Epithelial cell of prostate (primary cell): ENCODE measurements around the gene PIP5K1B.

Experiments used
- DNase-seq: peaks from one replicate; pipeline ENCODE4 v3.0.0-alpha.2; 2011; ENCODE audit warnings: low read depth, low spot score
- H3K27ac ChIP-seq: fragments of 450-650 bp; 2 replicates; pipeline ENCODE4 v1.5.1; 2017; ENCODE audit warnings: mild to moderate bottlenecking

The PIP5K1B gene

GRCh38 chr9:69003051-69003450 lies 298.0 kb downstream of the PIP5K1B start:
- no peak overlapping the region for H3K27ac ChIP-seq
- no peak for DNase-seq

- no peak overlapping the region for H3K27ac ChIP-seq
- DNase-seq: no peak
Measured at GRCh38 chr9:69004836-69005235, 299.8 kb downstream of the PIP5K1B start.

DNA sequence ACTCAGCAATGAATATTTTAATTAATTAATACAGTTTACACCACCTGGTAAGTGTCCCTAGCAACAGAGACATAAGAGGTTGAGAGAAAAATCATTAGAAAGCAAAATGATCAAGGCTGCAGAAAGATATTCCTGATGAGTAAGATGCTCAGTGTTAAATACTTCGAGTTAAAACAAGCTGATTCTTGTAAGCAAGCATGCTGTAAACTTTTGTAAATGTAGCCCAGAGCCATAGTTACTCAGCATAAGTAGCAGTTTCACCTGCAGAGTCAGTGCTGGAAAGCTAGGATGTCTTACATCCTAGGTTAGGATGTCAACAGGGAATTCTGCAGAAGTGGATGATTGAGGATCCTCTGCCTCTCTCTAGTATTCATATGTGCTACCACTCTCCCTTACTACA lies 304.7 kb downstream of the PIP5K1B start:
- peak; percentile 52 for DNase-seq

GRCh38 chr9:69012696-69013381 lies 307.8 kb downstream of the PIP5K1B start:
- no peak overlapping the region for H3K27ac ChIP-seq
- DNase-seq: no peak

More for the DNA sequence above, 304.7 kb downstream of the PIP5K1B start:
- no peak overlapping the region for H3K27ac ChIP-seq

GRCh38 chr9:69013382-69013727 lies 308.3 kb downstream of the PIP5K1B start:
- H3K27ac ChIP-seq: no peak overlapping the region
- no peak for DNase-seq

- H3K27ac ChIP-seq: no peak within 1 kb of the TSS
- DNase-seq: no peak
Measured at GRCh38 chr9:69014013-69014412, 309.0 kb downstream of the PIP5K1B start, which contains the start of gene PRKACG. PRKACG (minus strand) TSS chr9:69014113; CDS start chr9:69014092, 21 bp downstream.

- no peak for DNase-seq
- H3K27ac ChIP-seq: no peak overlapping the region
Measured at GRCh38 chr9:69016191-69017096, 311.4 kb downstream of the PIP5K1B start.

GRCh38 chr9:69018737-69019136 lies 313.7 kb downstream of the PIP5K1B start:
- H3K27ac ChIP-seq: no peak overlapping the region
- no peak for DNase-seq

- H3K27ac ChIP-seq: no peak overlapping the region
- no peak for DNase-seq
Measured at GRCh38 chr9:69019808-69020207, 314.8 kb downstream of the PIP5K1B start.

DNA sequence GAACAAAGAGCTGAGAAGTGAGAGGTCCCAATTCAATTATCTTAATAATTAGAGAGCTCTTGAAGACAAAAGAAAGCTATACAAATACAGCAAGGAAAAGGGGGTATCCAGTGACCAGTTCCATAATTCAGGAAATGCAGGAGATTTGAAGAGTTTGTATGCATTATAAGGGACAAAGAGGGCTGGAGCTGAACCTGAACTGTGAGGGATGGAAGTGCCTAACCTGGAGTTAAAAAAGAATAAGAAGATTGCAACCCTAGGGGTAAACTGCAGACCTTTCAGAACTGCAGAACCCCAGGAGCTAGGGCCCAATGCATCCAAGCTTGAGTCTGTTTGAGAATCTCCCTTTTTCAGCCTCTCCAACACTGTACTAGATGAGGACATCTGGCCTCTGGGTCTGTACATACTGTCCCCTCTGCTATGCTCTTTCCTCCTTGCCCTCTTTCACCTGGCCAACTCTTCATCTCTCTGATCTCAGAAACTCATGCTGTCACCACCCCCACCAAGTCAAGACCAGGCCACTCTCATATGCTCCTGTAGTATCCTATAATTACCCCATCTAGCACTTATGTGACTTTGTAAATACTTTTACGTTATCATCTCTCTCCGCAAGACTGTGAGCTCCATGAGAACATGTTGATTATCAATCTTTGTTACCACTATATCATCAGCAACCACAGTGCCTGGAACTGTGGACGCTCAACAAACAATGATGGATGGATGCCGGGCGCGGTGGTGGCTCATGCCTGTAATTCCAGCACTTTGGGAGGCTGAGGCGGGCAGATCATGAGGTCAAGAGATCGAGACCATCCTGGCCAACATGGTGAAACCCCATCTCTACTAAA lies 315.5 kb downstream of the PIP5K1B start:
- no peak overlapping the region for H3K27ac ChIP-seq
- DNase-seq: no peak

DNA sequence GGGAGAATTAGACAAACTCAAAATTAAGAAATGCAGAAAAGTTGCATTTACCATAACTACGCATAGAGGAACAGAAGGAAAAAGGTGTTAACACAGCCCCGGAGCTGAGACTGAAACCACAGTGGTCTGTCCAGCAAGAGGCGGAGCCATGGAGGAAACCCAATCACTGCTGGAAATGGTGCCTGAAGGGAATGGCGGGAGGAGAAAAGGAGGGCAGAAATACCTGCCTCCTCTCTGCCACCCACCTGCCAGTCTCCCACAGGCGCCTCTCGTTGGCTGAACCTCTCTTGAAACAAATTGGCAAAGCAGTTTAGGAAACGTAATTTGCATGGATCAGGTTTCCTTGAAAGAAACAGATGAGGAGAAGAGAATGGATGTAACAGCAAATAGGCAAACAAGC lies 318.6 kb downstream of the PIP5K1B start:
- H3K27ac ChIP-seq: no peak overlapping the region
- DNase-seq: no peak

- DNase-seq: no peak
- H3K27ac ChIP-seq: no peak overlapping the region
Measured at GRCh38 chr9:69027355-69028097, 322.5 kb downstream of the PIP5K1B start.

DNA sequence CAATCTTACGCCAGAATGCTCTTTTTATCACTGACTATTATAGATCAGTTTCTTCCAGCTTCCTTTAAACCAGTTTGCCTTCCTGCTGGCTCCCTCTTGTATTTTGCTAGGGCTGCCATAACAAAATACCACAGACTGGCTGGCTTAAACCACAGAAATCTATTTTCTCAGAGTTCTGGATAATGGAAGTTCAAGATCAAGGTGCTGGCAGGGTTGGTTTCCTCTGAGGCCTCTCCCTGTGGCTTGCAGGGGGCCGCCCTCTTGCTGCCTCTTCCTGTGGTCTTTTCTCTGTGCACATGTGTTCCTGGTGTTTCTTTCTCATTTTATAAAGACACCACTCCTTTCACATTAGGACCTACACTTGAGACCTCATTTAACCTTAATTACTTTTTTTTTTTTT lies 323.7 kb downstream of the PIP5K1B start:
- no peak for DNase-seq
- no peak overlapping the region for H3K27ac ChIP-seq

DNA sequence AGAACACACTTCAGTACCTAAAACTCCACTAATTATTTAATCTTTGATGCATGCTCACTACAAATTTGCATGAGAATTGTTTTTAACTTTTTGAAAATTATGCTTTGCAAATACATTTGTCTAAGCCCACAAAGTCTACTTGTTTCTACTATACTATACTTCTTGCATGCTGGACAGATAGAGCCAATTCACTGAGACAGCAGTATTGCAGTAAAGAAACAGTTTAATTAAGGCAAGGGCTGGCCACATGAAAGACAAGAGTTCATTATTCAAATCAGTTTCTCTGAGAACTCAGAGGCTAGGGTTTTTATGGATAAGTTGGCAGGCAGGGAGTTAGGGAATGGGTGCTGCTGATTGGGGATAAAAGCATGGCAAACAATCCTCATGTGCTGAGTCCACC lies 324.5 kb downstream of the PIP5K1B start:
- H3K27ac ChIP-seq: no peak overlapping the region

DNA sequence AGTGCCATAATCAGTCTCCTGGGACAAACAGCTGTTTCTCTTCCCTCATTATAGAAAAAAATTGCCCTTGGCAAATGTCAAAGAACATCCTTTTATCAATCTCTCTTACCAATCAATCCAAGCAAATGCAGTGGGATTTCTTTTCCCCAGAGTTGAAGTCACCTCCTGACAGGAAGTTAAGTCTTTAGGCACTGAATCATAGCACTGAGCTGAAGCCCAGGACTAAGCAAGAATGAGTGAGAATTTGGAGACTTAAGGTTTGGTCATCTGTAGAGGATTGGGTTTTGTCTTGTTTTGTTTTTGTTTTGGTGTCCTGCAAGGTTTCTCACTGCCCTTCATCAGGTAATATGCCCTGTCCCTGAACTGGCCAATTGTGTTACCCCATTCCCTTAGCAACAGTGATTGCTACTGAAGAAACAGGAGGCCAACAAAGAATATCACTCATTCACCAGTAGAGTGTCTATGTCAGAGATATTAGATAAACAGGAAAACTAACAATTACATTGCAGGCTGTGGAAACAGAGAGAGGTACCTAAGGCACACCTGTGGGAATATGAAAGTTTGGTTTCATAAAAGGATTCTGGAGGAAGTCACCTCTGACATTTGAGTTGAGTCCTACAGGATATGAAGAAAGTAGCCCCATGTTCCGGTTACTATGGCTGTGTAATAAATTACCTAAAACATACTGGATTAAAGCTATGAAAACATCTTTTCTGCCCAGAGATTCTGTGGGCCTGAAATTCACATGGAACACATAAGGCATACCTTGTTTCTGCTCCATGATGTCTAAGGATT lies 326.0 kb downstream of the PIP5K1B start:
- H3K27ac ChIP-seq: no peak overlapping the region
- no peak for DNase-seq

More for the DNA sequence above, 324.5 kb downstream of the PIP5K1B start:
- no peak for DNase-seq

DNA sequence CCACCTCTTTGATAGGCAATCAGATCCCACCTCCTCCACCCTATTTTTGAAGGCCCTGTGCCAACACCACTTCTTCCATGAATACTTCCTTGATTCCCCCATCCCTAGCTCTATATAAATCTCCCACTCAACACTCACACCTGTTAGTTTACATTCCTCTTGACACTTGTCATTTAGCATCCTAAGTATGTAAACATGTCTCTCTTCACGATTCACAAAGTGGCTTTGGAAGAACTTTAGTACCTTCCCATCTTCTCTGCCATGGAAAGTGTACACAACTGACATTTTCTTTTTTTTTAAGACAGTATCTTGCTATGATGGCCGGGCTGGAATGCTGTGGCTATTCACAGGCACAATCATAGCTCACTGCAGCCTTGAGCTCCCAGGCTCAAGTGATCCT lies 329.0 kb downstream of the PIP5K1B start:
- H3K27ac ChIP-seq: no peak overlapping the region
- no peak for DNase-seq

DNA sequence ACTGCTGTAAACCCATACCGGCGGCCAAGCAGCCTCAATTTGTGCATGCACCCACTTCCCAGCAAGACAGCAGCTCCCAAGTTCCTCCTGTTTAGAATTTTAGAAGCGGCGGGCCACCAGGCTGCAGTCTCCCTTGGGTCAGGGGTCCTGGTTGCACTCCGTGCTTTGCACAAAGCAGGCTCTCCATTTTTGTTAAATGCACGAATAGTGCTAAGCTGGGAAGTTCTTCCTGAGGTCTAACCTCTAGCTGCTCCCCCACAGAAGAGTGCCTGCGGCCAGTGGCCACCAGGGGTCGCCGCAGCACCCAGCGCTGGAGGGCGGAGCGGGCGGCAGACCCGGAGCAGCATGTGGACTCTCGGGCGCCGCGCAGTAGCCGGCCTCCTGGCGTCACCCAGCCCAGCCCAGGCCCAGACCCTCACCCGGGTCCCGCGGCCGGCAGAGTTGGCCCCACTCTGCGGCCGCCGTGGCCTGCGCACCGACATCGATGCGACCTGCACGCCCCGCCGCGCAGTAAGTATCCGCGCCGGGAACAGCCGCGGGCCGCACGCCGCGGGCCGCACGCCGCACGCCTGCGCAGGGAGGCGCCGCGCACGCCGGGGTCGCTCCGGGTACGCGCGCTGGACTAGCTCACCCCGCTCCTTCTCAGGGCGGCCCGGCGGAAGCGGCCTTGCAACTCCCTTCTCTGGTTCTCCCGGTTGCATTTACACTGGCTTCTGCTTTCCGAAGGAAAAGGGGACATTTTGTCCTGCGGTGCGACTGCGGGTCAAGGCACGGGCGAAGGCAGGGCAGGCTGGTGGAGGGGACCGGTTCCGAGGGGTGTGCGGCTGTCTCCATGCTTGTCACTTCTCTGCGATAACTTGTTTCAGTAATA lies 330.6 kb downstream of the PIP5K1B start, which contains the start of gene FXN:
Gene FXN, plus strand, starts transcription at position 315 of the 871 bp plus-strand sequence. Its CDS starts 31 bp downstream, at position 346.
- peak; percentile 24 for DNase-seq
- H3K27ac ChIP-seq: peak within 1 kb of the TSS; percentile 39

DNA sequence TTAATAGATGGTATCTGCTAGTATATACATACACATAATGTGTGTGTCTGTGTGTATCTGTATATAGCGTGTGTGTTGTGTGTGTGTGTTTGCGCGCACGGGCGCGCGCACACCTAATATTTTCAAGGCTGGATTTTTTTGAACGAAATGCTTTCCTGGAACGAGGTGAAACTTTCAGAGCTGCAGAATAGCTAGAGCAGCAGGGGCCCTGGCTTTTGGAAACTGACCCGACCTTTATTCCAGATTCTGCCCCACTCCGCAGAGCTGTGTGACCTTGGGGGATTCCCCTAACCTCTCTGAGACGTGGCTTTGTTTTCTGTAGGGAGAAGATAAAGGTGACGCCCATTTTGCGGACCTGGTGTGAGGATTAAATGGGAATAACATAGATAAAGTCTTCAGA lies 331.3 kb downstream of the PIP5K1B start:
- no peak for DNase-seq

More for the DNA sequence above, 331.3 kb downstream of the PIP5K1B start:
- peak overlapping the region; percentile 39 for H3K27ac ChIP-seq
